H9 (cell line): Measurements from ENCODE around the gene GFRA1. TPM values are rescaled to one million over a fixed set of nuclear protein-coding genes. Genes with fewer than 3 reads are reported as not detected.
A peak's percentile ranks its signal among the peaks of the same experiment; 100 is the strongest.

Source experiments
- DNase-seq: peaks from one replicate; pipeline ENCODE4 v3.0.0-alpha.2; 2017
- H2AFZ ChIP-seq: one replicate; pipeline ENCODE4 v1.6.1; 2013; ENCODE audit warnings: mild to moderate bottlenecking, low read length, control low read depth, moderate library complexity
- H2AK5ac ChIP-seq: 2 replicates; pipeline ENCODE4 v1.6.1; 2013; ENCODE audit warnings: low read length, control low read depth, mixed read lengths; ENCODE audit not compliant: insufficient read length
- H2BK120ac ChIP-seq: one replicate; pipeline ENCODE4 v1.6.1; 2013; ENCODE audit warnings: low read depth, mild to moderate bottlenecking, low read length, control low read depth, inconsistent platforms; ENCODE audit not compliant: poor library complexity, severe bottlenecking
- H2BK12ac ChIP-seq: 2 replicates; pipeline ENCODE4 v1.6.1; 2013; ENCODE audit warnings: low read length, control low read depth, mixed read lengths, low read depth; ENCODE audit not compliant: insufficient read length
- H2BK15ac ChIP-seq: 2 replicates; pipeline ENCODE4 v1.6.1; 2013; ENCODE audit warnings: low read depth, low read length, control low read depth
- H2BK20ac ChIP-seq: one replicate; pipeline ENCODE4 v1.6.1; 2013; ENCODE audit warnings: low read depth, mild to moderate bottlenecking, low read length, control low read depth, inconsistent platforms; ENCODE audit not compliant: poor library complexity, severe bottlenecking
- H2BK5ac ChIP-seq: 2 replicates; pipeline ENCODE4 v1.6.1; 2013; ENCODE audit warnings: low read length, control low read depth, mixed read lengths; ENCODE audit not compliant: insufficient read length
- H3K14ac ChIP-seq: 2 replicates; pipeline ENCODE4 v1.6.1; 2013; ENCODE audit warnings: low read length, control low read depth; ENCODE audit not compliant: insufficient read depth
- H3K18ac ChIP-seq: 2 replicates; pipeline ENCODE4 v1.6.1; 2013; ENCODE audit warnings: low read depth, mild to moderate bottlenecking, mixed read lengths, low read length, control low read depth; ENCODE audit not compliant: insufficient read length
- H3K23ac ChIP-seq: 2 replicates; pipeline ENCODE4 v1.6.1; 2013; ENCODE audit warnings: low read length, control low read depth, mixed read lengths, low read depth; ENCODE audit not compliant: insufficient read length
- H3K23me2 ChIP-seq: 2 replicates; pipeline ENCODE4 v1.6.1; 2013; ENCODE audit warnings: low read depth, mild to moderate bottlenecking, mixed read lengths, low read length, control low read depth; ENCODE audit not compliant: insufficient read length, poor library complexity, severe bottlenecking
- H3K27ac ChIP-seq: 2 replicates; pipeline ENCODE4 v1.5.1; 2013; ENCODE audit warnings: low read length, control low read depth, mixed read lengths, low read depth; ENCODE audit not compliant: insufficient read length
- H3K27me3 ChIP-seq: 2 replicates; pipeline ENCODE4 v1.6.1; 2013; ENCODE audit warnings: low read length, control low read depth, inconsistent platforms; ENCODE audit not compliant: insufficient read depth
- H3K4ac ChIP-seq: 2 replicates; pipeline ENCODE4 v1.6.1; 2013; ENCODE audit warnings: low read depth, mild to moderate bottlenecking, control low read depth, inconsistent platforms, low read length, moderate library complexity
- H3K4me1 ChIP-seq: 2 replicates; pipeline ENCODE4 v1.6.1; 2013; ENCODE audit warnings: low read length, control low read depth, inconsistent platforms; ENCODE audit not compliant: insufficient read depth
- H3K4me2 ChIP-seq: 2 replicates; pipeline ENCODE4 v1.6.1; 2013; ENCODE audit warnings: low read length, control low read depth, mixed read lengths; ENCODE audit not compliant: insufficient read length, insufficient read depth
- H3K56ac ChIP-seq: 2 replicates; pipeline ENCODE4 v1.6.1; 2013; ENCODE audit warnings: low read depth, mild to moderate bottlenecking, mixed read lengths, low read length, control low read depth; ENCODE audit not compliant: insufficient read length
- H3K79me1 ChIP-seq: 2 replicates; pipeline ENCODE4 v1.6.1; 2013; ENCODE audit warnings: low read depth, mild to moderate bottlenecking, moderate library complexity, low read length, control low read depth, inconsistent platforms; ENCODE audit not compliant: insufficient read depth, poor library complexity, severe bottlenecking
- H3K79me2 ChIP-seq: 2 replicates; pipeline ENCODE4 v1.6.1; 2013; ENCODE audit warnings: low read length, control low read depth, inconsistent platforms; ENCODE audit not compliant: insufficient read depth
- H3K9ac ChIP-seq: 2 replicates; pipeline ENCODE4 v1.6.1; 2013; ENCODE audit warnings: low read length, control low read depth, mixed read lengths; ENCODE audit not compliant: insufficient read length; ENCODE audit errors: extremely low read depth
- H3K9me3 ChIP-seq: one replicate; pipeline ENCODE4 v1.6.1; 2013; ENCODE audit warnings: low read depth, low read length, inconsistent platforms; ENCODE audit not compliant: control insufficient read depth
- H3T11ph ChIP-seq: one replicate; pipeline ENCODE4 v1.6.1; 2013; ENCODE audit warnings: mild to moderate bottlenecking, low read length, control low read depth, inconsistent platforms
- H4K20me1 ChIP-seq: one replicate; pipeline ENCODE4 v1.6.1; 2013; ENCODE audit not compliant: control insufficient read depth, insufficient read length, insufficient read depth
- H4K5ac ChIP-seq: 2 replicates; pipeline ENCODE4 v1.6.1; 2013; ENCODE audit warnings: low read depth, mild to moderate bottlenecking, mixed read lengths, low read length, control low read depth; ENCODE audit not compliant: insufficient read length
- H4K8ac ChIP-seq: replicated peaks from 2 replicates; pipeline ENCODE4 v1.6.1; 2013; ENCODE audit warnings: low read length, control low read depth, mixed read lengths, low read depth; ENCODE audit not compliant: insufficient read length
- H4K91ac ChIP-seq: 2 replicates; pipeline ENCODE4 v1.6.1; 2013; ENCODE audit warnings: low read depth, mild to moderate bottlenecking, moderate library complexity, mixed read lengths, low read length, control low read depth; ENCODE audit not compliant: insufficient read length
- H3K27ac Mint-ChIP-seq, 3 experiments: 2 replicates in 2 of 3; 3 replicates in 1 of 3; pipeline ENCODE4 v1.8.0; 2020 to 2021; ENCODE audit warnings: mixed read lengths in 3 of 3, mild to moderate bottlenecking in 1 of 3, moderate library complexity in 1 of 3
- H3K27me3 Mint-ChIP-seq: 2 replicates; pipeline ENCODE4 v1.8.0; 2021; ENCODE audit warnings: low read depth, mild to moderate bottlenecking, moderate library complexity, mixed read lengths
- H3K36me3 Mint-ChIP-seq, 3 experiments: 2 replicates in 2 of 3; 3 replicates in 1 of 3; pipeline ENCODE4 v1.8.0; 2020 to 2021; ENCODE audit warnings: low read depth in 3 of 3, mixed read lengths in 3 of 3; ENCODE audit not compliant: insufficient read depth in 1 of 3
- H3K4me1 Mint-ChIP-seq, 2 experiments: 2 replicates each; pipeline ENCODE4 v1.8.0; 2020; ENCODE audit warnings: mixed read lengths in 2 of 2
- H3K4me3 Mint-ChIP-seq, 2 experiments: 2 replicates in 1 of 2; 3 replicates in 1 of 2; pipeline ENCODE4 v1.8.0; 2020 to 2021; ENCODE audit warnings: mild to moderate bottlenecking in 2 of 2, mixed read lengths in 2 of 2, moderate library complexity in 1 of 2
- H3K9me3 Mint-ChIP-seq, 2 experiments: 2 replicates in 1 of 2; 3 replicates in 1 of 2; pipeline ENCODE4 v1.8.0; 2020; ENCODE audit warnings: mild to moderate bottlenecking in 2 of 2, mixed read lengths in 2 of 2, moderate library complexity in 1 of 2
- CTCF ChIP-seq: fragments of 200-600 bp; sonication (generic); conservative IDR thresholded peaks from 3 replicates; pipeline ENCODE4 v1.8.0; 2021; ENCODE audit warnings: antibody characterized with exemption, mild to moderate bottlenecking
- WGBS: extraction: QIAGEN DNeasy Blood & Tissue Kit; methylation state at CpG from one replicate; pipeline ENCODE4 v1.1.7; 2013; ENCODE audit warnings: missing lambda C conversion rate, low lambda C conversion rate, mixed read lengths; ENCODE audit not compliant: insufficient read length; ENCODE audit errors: extremely low coverage; 5-methylcytosine and 5-hydroxymethylcytosine counted together
- total RNA-seq: library from RNA; stranded (reverse); gene quantifications from 2 replicates; pipeline ENCODE4 v1.2.1, GENCODE V29; 2021

GFRA1 gene
- total RNA-seq, 1 experiment from 2014 or later = 0.24 TPM

GRCh38 chr10:116141246-116141645, 131.8 kb downstream of the GFRA1 start:
- H2BK12ac ChIP-seq = no peak overlapping the region
- H2BK15ac ChIP-seq = no peak overlapping the region
- H3K9me3 ChIP-seq = no peaks in the 10 kb centered on the region
- no peak overlapping the region for H3K4ac ChIP-seq
- DNase-seq = no peak
- no peak overlapping the region for H4K5ac ChIP-seq
- no peak overlapping the region for H2BK120ac ChIP-seq
- H3K36me3 Mint-ChIP-seq = no peaks in the 10 kb centered on the region
- H3K27me3 Mint-ChIP-seq = peaks cover 2% of the 10 kb centered on the region; the same call in 1 of the 2 replicates
- no peak overlapping the region for H2AFZ ChIP-seq
- no peaks in the 10 kb centered on the region; the same call in 1 of the 2 replicates for H3K4me1 ChIP-seq
- TF ChIP-seq CTCF = no peak
- H3K27ac ChIP-seq = no peak overlapping the region
- H4K91ac ChIP-seq = no peak overlapping the region
- peak overlapping the region in 1 of 3 experiments; percentile 62; a peak in 1 of 7 replicates for H3K27ac Mint-ChIP-seq
- H3K4me2 ChIP-seq = no peak overlapping the region
- no peak overlapping the region for H3K18ac ChIP-seq
- no peak overlapping the region for H2BK5ac ChIP-seq
- H2AK5ac ChIP-seq = no peak overlapping the region
- no peaks in the 10 kb centered on the region for H3K23me2 ChIP-seq
- no peaks in the 10 kb centered on the region for H3K79me1 ChIP-seq
- no peaks in the 10 kb centered on the region; a peak in 1 of 5 replicates for H3K9me3 Mint-ChIP-seq
- H3K27me3 ChIP-seq = no peaks in the 10 kb centered on the region
- H3K4me3 Mint-ChIP-seq = no peak overlapping the region
- H3K4me1 Mint-ChIP-seq = peaks cover 14 to 20% of the 10 kb centered on the region in 2 experiments
- H3K23ac ChIP-seq = no peak overlapping the region
- H3T11ph ChIP-seq = no peak overlapping the region
- H3K56ac ChIP-seq = no peak overlapping the region
- WGBS = no CpG with 5 or more reads among the region's 5 CpGs
- no peaks in the 10 kb centered on the region for H3K79me2 ChIP-seq
- no peak overlapping the region for H4K8ac ChIP-seq
- H4K20me1 ChIP-seq = no peaks in the 10 kb centered on the region
- H3K14ac ChIP-seq = no peak overlapping the region
- H3K9ac ChIP-seq = no peak overlapping the region
- H2BK20ac ChIP-seq = no peak overlapping the region
